ENCODE measurements around the gene SORBS2.
"Not testable (repeated sequence)": the region's sequence is repeated elsewhere in the genome, so short reads cannot be mapped to it uniquely, and the experiment has no call there.

SORBS2 gene, protein sequence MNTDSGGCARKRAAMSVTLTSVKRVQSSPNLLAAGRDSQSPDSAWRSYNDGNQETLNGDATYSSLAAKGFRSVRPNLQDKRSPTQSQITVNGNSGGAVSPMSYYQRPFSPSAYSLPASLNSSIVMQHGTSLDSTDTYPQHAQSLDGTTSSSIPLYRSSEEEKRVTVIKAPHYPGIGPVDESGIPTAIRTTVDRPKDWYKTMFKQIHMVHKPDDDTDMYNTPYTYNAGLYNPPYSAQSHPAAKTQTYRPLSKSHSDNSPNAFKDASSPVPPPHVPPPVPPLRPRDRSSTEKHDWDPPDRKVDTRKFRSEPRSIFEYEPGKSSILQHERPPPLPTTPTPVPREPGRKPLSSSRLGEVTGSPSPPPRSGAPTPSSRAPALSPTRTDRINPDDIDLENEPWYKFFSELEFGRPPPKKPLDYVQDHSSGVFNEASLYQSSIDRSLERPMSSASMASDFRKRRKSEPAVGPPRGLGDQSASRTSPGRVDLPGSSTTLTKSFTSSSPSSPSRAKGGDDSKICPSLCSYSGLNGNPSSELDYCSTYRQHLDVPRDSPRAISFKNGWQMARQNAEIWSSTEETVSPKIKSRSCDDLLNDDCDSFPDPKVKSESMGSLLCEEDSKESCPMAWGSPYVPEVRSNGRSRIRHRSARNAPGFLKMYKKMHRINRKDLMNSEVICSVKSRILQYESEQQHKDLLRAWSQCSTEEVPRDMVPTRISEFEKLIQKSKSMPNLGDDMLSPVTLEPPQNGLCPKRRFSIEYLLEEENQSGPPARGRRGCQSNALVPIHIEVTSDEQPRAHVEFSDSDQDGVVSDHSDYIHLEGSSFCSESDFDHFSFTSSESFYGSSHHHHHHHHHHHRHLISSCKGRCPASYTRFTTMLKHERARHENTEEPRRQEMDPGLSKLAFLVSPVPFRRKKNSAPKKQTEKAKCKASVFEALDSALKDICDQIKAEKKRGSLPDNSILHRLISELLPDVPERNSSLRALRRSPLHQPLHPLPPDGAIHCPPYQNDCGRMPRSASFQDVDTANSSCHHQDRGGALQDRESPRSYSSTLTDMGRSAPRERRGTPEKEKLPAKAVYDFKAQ (N-terminal part only)

DNA sequence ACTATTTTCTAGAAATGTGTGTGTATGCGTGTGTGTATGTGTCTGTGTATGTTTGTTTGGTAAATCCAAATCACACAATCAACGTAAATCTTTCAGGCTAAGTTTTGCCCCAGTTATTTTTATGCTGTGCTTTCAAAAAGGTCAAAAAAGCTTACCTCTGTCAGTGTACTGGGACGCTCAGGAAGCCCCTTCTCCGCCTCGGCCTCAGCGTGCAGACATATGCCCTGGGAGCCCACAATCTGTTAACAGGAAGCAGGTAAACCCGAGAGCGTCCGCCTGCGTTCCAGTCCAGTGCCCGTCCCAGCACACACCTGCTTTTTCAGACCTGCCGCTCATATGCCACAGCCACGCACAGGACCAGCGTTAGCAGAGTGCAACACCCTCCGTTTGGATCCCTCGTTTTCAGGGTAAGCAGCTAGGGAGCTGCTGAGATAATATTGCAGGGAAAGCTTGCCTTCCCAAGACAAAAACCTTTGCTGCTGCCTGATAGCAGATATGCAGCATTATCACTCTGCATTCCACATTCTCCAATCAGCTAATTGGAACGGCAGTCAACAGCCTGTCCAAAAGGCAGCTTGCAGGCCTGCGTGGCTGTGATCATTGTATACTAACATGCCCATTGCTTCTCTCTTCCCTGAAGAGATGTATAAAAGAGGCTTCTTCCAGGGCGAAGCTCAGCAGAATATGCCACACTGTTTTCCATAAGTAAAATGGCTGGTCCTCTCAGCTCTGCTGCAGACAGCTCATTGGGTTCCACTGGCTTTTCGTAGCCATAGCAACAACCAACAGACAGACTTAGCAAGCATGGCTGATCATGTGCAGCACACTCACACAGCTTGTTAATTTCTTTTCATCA lies at the start of gene SORBS2:
TSS of gene SORBS2 (minus strand) at position 686 of the 856 bp plus-strand sequence. CDS start 121,623 bp downstream, outside the sequence.
- Histone ChIP-seq H3K4me1 (ENCODE audit: insufficient read depth, low read length) (peaks cover 21% of the 10 kb centered on the region), H3K9ac (ENCODE audit: low read depth, low read length) (peak within 1 kb of the TSS; percentile 67; the same call in 1 of the 2 replicates), H3K27ac (ENCODE audit: low read length) (no peak within 1 kb of the TSS), H3K9me3 (ENCODE audit: insufficient read depth, low read depth, low read length) (no peaks in the 10 kb centered on the region), H3K27me3 (ENCODE audit: insufficient read depth, low read length) (no peaks in the 10 kb centered on the region), H3K36me3 (ENCODE audit: insufficient read depth, low read depth, low read length) (no peaks in the 10 kb centered on the region), H3K4me3 (ENCODE audit: low read length) (peak within 1 kb of the TSS; percentile 48)

DNA sequence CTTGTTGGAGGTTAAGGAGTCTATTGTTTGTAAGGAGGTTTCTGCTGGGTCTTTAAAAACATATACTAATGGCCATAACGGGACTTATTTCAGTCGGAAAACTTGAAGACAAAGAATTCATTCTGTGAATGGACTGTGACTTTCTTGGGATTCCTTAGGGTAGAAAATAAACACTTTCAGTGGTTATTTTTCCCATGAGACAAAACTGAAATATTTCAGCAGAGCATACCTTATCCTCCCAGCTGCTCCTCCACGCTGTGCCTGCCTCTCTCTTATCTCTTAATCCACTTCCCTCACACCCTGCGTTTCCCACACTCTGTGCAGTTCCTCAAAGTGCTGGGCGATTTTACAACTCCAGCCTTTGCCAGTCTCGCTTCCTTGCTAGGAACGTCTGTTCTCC lies 47.1 kb upstream of the SORBS2 start:
- H3K4me3 ChIP-seq (ENCODE audit: low read length): no peak overlapping the region
- no peak overlapping the region for H3K27ac ChIP-seq (ENCODE audit: low read length)
- no peaks in the 10 kb centered on the region for H3K27me3 ChIP-seq (ENCODE audit: insufficient read depth, low read length)
- peaks cover 5% of the 10 kb centered on the region; the same call in 1 of the 2 replicates for H3K36me3 ChIP-seq (ENCODE audit: insufficient read depth, low read depth, low read length)
- no peaks in the 10 kb centered on the region for H3K4me1 ChIP-seq (ENCODE audit: insufficient read depth, low read length)
- H3K9me3 ChIP-seq (ENCODE audit: insufficient read depth, low read depth, low read length): peaks cover 16% of the 10 kb centered on the region
- no peak overlapping the region for H3K9ac ChIP-seq (ENCODE audit: low read depth, low read length)

DNA sequence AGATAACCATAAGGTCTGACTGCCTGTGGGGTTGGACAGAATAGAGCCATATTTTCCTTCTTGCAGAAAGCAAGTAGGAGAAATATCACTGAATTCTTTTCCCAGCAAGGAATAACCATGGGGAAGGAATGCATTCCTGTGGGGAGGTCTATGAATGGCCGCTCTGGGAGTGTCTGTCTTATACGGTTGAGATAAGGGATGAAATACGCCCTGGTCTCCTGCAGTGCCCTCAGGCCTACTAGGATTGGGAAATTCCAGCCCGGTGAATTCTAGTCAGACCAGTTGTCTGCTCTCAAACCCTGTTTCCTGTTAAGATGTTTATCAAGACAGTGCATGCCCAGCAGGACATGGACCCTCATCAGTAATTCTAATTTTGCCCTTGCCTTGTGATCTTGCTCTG lies 45.6 kb upstream of the SORBS2 start:
- not testable (repeated sequence) for H3K27ac ChIP-seq (ENCODE audit: low read length); H3K36me3 ChIP-seq (ENCODE audit: insufficient read depth, low read depth, low read length); H3K4me1 ChIP-seq (ENCODE audit: insufficient read depth, low read length); H3K9ac ChIP-seq (ENCODE audit: low read depth, low read length); H3K4me3 ChIP-seq (ENCODE audit: low read length); H3K27me3 ChIP-seq (ENCODE audit: insufficient read depth, low read length)
- peaks cover 16% of the 10 kb centered on the region for H3K9me3 ChIP-seq (ENCODE audit: insufficient read depth, low read depth, low read length)

DNA sequence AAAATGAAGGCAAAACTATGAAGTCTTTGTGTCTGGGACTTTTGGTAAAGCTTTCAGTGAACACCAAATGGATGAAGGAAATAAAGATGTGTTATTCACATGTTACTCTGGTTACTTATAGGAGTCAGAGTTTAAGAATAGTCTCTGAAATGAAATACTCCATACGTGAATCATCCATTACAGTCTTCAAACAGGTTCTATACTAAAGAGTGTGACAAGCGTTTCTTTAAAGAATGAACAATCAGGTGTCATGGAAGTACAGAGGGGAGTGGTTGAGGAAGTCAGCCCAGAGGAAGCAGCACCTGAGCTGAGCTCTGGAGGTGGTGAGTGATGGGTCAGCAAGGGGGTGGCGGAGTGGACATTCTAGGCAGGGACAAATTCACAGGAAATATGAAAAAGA lies 41.8 kb upstream of the SORBS2 start:
- Histone ChIP-seq H3K9ac (ENCODE audit: low read depth, low read length) (no peak overlapping the region), H3K36me3 (ENCODE audit: insufficient read depth, low read depth, low read length) (peaks cover 5% of the 10 kb centered on the region; the same call in 1 of the 2 replicates), H3K27ac (ENCODE audit: low read length) (no peak overlapping the region), H3K4me1 (ENCODE audit: insufficient read depth, low read length) (no peaks in the 10 kb centered on the region), H3K9me3 (ENCODE audit: insufficient read depth, low read depth, low read length) (peaks cover 18% of the 10 kb centered on the region), H3K4me3 (ENCODE audit: low read length) (no peak overlapping the region), H3K27me3 (ENCODE audit: insufficient read depth, low read length) (no peaks in the 10 kb centered on the region)

DNA sequence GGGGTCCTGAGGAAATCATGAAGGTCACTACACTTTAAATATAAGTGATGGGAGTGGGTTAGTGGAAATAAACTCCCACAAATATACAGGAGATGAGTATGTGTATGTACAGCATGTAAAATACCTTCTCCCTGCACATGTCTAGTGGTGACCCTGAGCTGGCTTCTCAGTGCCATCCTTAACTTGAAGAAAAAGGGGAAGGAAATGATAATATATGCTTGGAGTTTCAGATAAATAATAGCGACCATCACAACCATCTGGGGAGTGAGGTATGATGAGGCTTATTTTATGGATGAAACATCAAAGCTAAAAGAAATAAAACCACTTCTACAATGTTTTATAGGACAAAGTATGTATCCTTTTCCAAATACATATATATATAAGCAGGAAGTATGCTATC lies 41.0 kb upstream of the SORBS2 start:
- Histone ChIP-seq H3K4me1 (ENCODE audit: insufficient read depth, low read length) (no peaks in the 10 kb centered on the region; the same call in 1 of the 2 replicates), H3K27ac (ENCODE audit: low read length) (no peak overlapping the region), H3K9me3 (ENCODE audit: insufficient read depth, low read depth, low read length) (peaks cover 9% of the 10 kb centered on the region; the same call in 1 of the 2 replicates), H3K27me3 (ENCODE audit: insufficient read depth, low read length) (no peaks in the 10 kb centered on the region), H3K4me3 (ENCODE audit: low read length) (no peak overlapping the region), H3K9ac (ENCODE audit: low read depth, low read length) (no peak overlapping the region), H3K36me3 (ENCODE audit: insufficient read depth, low read depth, low read length) (no peaks in the 10 kb centered on the region)

DNA sequence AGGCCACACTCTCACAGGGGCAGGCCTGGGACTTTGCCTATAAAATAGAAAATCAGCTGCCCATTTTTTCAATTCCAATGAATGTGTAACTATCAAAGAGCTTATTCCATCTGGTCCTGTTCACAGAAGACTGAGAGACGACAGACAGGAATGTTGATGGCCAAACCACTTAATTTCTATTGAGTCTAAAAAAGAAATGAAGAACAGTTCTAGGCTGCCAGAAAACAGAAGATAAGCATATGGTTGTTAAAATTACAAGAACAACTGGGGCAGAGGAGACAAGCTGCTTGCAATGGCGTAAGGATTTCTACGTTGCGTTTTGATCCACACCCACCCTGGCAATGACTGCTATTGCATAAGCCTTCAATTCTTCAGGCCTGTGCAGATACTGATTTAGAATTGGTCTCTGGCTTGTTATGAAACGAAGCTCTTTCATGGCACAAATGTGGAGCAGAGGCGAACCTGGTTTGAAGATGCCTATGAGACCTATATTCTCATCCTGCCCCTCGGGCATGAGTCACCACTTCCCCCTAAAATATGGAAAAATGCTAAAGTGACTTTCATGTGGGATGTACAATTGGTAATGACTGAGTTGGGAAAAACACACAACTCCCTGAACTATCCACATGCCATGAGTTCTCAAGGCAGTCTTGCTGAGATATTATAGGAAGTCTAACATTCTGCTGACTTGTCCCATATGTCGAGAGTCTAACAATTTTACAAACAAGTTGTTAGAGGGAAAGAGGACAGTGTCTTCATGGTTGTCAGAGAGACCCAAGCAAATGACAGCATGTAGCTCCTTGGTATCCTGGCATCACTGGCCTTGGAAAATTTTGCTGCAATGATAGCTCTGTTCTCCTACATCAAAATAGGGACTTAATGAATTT lies 37.9 kb upstream of the SORBS2 start:
- H3K27ac ChIP-seq (ENCODE audit: low read length): no peak overlapping the region
- peaks cover 14% of the 10 kb centered on the region; the same call in 1 of the 2 replicates for H3K9me3 ChIP-seq (ENCODE audit: insufficient read depth, low read depth, low read length)
- H3K27me3 ChIP-seq (ENCODE audit: insufficient read depth, low read length): no peaks in the 10 kb centered on the region
- H3K4me3 ChIP-seq (ENCODE audit: low read length): no peak overlapping the region
- H3K36me3 ChIP-seq (ENCODE audit: insufficient read depth, low read depth, low read length): peaks cover 4% of the 10 kb centered on the region; the same call in 1 of the 2 replicates
- H3K4me1 ChIP-seq (ENCODE audit: insufficient read depth, low read length): peaks cover 4% of the 10 kb centered on the region
- no peak overlapping the region for H3K9ac ChIP-seq (ENCODE audit: low read depth, low read length)

DNA sequence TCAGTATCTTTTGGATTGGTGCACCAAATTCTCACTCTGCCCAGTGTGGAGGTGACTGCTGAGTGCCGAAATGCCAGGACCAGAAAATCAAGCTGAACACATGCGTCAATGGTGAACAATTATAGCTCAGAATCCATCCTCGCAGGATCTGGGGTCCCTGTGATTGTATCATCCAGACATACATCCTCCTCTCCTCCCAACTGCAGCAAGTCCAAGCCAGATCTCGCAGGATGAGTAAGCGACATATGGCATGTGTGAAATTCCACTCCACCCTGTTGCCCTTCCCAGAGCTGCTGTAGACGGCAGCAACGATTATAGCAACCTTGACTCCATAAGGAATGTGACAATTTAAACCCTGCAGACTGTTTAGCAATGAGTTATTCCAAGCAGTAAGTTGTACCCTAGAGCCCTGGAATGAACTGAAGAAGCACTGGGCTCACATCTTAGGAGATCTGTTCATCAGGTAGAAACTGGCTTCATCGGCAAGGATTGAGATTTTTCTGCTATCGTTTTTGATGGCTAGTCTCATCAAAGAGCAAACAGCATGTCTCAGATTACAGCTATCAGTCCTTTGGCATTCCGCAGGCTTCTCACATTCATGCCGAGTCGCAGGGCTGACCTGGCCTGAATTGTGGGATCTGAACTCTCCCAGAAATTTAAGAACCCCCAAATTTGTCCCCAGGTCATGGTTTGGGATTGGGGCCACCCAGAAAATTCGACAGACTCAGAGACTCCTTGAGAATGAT lies 35.5 kb upstream of the SORBS2 start:
- H3K27ac ChIP-seq (ENCODE audit: low read length): no peak overlapping the region
- H3K27me3 ChIP-seq (ENCODE audit: insufficient read depth, low read length): no peaks in the 10 kb centered on the region
- peaks cover 14% of the 10 kb centered on the region; the same call in 1 of the 2 replicates for H3K9me3 ChIP-seq (ENCODE audit: insufficient read depth, low read depth, low read length)
- no peak overlapping the region for H3K4me3 ChIP-seq (ENCODE audit: low read length)
- H3K9ac ChIP-seq (ENCODE audit: low read depth, low read length): no peak overlapping the region
- H3K4me1 ChIP-seq (ENCODE audit: insufficient read depth, low read length): peaks cover 9% of the 10 kb centered on the region
- H3K36me3 ChIP-seq (ENCODE audit: insufficient read depth, low read depth, low read length): peaks cover 4% of the 10 kb centered on the region; the same call in 1 of the 2 replicates

DNA sequence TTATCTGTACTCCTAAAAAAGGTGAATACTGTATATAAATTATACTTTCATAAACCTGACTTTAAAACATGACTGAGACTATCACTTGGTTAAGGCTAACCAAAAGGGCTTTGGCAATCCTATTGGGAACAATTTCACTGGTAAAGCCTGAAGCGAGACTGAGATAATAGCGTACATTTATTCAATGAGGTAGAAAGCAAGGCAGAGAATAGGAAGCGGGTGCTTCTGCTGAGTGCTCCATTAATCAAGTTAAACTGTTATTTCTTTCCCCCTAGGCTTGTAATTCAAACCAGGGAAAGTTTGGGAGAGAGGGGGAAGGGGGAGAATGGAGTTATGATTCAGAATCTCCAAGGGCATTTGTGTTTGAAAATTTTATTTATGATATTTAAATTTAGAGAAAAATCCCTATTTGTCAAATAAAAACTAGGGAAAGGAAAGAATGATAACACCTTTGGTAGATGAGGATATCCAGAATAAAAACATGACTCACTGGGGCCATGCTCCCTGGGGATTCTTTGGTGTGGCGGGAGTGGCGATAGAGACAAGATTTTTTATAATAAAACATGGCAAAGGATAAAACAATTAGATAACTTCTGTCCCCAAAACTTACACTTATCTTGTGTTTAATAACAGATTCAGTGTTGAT lies 34.6 kb upstream of the SORBS2 start:
- Histone ChIP-seq H3K27me3 (ENCODE audit: insufficient read depth, low read length) (no peaks in the 10 kb centered on the region), H3K9ac (ENCODE audit: low read depth, low read length) (no peak overlapping the region), H3K27ac (ENCODE audit: low read length) (no peak overlapping the region), H3K4me3 (ENCODE audit: low read length) (no peak overlapping the region), H3K9me3 (ENCODE audit: insufficient read depth, low read depth, low read length) (peaks cover 14% of the 10 kb centered on the region; the same call in 1 of the 2 replicates), H3K4me1 (ENCODE audit: insufficient read depth, low read length) (peaks cover 9% of the 10 kb centered on the region), H3K36me3 (ENCODE audit: insufficient read depth, low read depth, low read length) (peaks cover 4% of the 10 kb centered on the region; the same call in 1 of the 2 replicates)

DNA sequence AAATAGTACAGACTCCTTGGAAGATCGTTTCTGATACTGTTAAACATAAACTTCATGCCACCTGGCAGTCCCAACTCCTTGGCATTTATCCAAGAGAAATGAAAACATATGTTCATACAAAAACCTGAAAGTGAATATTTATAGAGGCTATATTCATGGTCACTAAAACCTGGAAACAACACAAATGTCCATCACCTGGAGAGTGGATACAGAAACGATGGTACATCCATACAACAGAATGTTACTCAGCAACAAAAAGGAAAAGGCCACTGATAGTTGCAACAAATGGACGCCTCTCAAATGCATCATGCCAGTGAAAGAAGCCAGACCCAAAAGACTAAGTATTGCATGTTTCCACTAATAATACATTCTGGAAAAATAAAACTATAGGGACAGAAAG lies 34.0 kb upstream of the SORBS2 start:
- H3K27ac ChIP-seq (ENCODE audit: low read length): no peak overlapping the region
- H3K4me3 ChIP-seq (ENCODE audit: low read length): no peak overlapping the region
- H3K4me1 ChIP-seq (ENCODE audit: insufficient read depth, low read length): peaks cover 9% of the 10 kb centered on the region
- H3K27me3 ChIP-seq (ENCODE audit: insufficient read depth, low read length): no peaks in the 10 kb centered on the region
- H3K36me3 ChIP-seq (ENCODE audit: insufficient read depth, low read depth, low read length): peaks cover 4% of the 10 kb centered on the region; the same call in 1 of the 2 replicates
- peaks cover 11% of the 10 kb centered on the region; the same call in 1 of the 2 replicates for H3K9me3 ChIP-seq (ENCODE audit: insufficient read depth, low read depth, low read length)
- no peak overlapping the region for H3K9ac ChIP-seq (ENCODE audit: low read depth, low read length)

Measured in iPS-20b (cell line).